Sigmoid colon (tissue), 7 donors: ENCODE results near the gene PPT1. TPM values are rescaled to one million over a fixed set of nuclear protein-coding genes. Genes with fewer than 3 reads are reported as not detected.

Experiments
- DNase-seq: peaks from one replicate; pipeline ENCODE4 v3.0.0-alpha.2; 2019
- H3K27ac ChIP-seq, 4 donors: fragments of 200-600 bp; sonication (generic); one replicate each; pipeline ENCODE4 v1.5.1; 2016 to 2019; ENCODE audit warnings: mild to moderate bottlenecking in 1 of 4
- H3K27me3 ChIP-seq, 3 donors: fragments of 200-600 bp; sonication (generic); one replicate each; pipeline ENCODE4 v1.5.1; 2019; ENCODE audit warnings: mild to moderate bottlenecking in 1 of 3
- H3K36me3 ChIP-seq, 4 donors: fragments of 200-600 bp; sonication (generic); one replicate each; pipeline ENCODE4 v1.5.1; 2016 to 2019
- H3K4me1 ChIP-seq, 4 donors: fragments of 200-600 bp; sonication (generic); one replicate each; pipeline ENCODE4 v1.5.1; 2017 to 2019
- H3K4me3 ChIP-seq, 4 donors: fragments of 200-600 bp; sonication (generic); one replicate each; pipeline ENCODE4 v1.5.1; 2017 to 2019; ENCODE audit warnings: mild to moderate bottlenecking in 2 of 4, moderate library complexity in 1 of 4
- H3K9me3 ChIP-seq, 4 donors: fragments of 200-600 bp in 3 of 4; sonication (generic) in 3 of 4; one replicate each; pipeline versions ENCODE4 v1.5.1 to v1.6.1; 2013 to 2019
- EP300 ChIP-seq, 4 donors: sonication (generic); formaldehyde crosslinking; IDR thresholded peaks; one replicate each; pipeline ENCODE4 v1.6.1; 2017; ENCODE audit warnings: antibody characterized with exemption in 4 of 4
- POLR2A ChIP-seq, 2 donors: fragments of 450-650 bp; IDR thresholded peaks; one replicate each; pipeline ENCODE4 v1.6.1; 2016; ENCODE audit warnings: antibody characterized with exemption in 2 of 2, mild to moderate bottlenecking in 2 of 2, moderate library complexity in 2 of 2
- POLR2AphosphoS5 ChIP-seq, 4 donors: sonication (generic); formaldehyde crosslinking; IDR thresholded peaks; one replicate each; pipeline ENCODE4 v1.6.1; 2017; ENCODE audit warnings: antibody characterized with exemption in 4 of 4
- WGBS, 2 donors: extraction: QIAGEN DNeasy Blood & Tissue Kit; methylation state at CpG; one replicate each; pipeline ENCODE4 v1.1.7; 2013; 5-methylcytosine and 5-hydroxymethylcytosine counted together
- intact Hi-C: fragments of 100-400 bp; cut with DNase I; formaldehyde crosslinking; loops from one replicate; pipeline ENCODE4 v1.15.1; 2023
- polyA plus RNA-seq, 3 donors: library from polyadenylated mRNA; stranded (reverse); fragments of 200-250 nt; gene quantifications; one replicate each; pipeline ENCODE4 v1.2.3, GENCODE V29; 2013
- total RNA-seq, 4 donors: library from RNA; depleted of rRNA; stranded (reverse); fragments of >200 nt; gene quantifications; one replicate each; pipeline ENCODE4 v1.1.0, GENCODE V29; 2016
- TF ChIP-seq, protein P1 (sequence below), 4 experiments: fragments of 450-650 bp in 3 of 4; fragments of 200-600 bp in 1 of 4; IDR thresholded peaks; one replicate each; pipeline ENCODE4 v1.5.1; 2016 to 2019; ENCODE audit warnings: antibody characterized with exemption in 4 of 4, mild to moderate bottlenecking in 3 of 4, moderate library complexity in 2 of 4
- donor health status: healthy with polysubstance abuse.
- donor health status: Bipolar disorder and iron deficiency.
- donor health status: healthy.

Gene PPT1
- total and polyA plus RNA-seq, 7 donors = 10.2 to 86.7 (median 74.2) TPM

DNA sequence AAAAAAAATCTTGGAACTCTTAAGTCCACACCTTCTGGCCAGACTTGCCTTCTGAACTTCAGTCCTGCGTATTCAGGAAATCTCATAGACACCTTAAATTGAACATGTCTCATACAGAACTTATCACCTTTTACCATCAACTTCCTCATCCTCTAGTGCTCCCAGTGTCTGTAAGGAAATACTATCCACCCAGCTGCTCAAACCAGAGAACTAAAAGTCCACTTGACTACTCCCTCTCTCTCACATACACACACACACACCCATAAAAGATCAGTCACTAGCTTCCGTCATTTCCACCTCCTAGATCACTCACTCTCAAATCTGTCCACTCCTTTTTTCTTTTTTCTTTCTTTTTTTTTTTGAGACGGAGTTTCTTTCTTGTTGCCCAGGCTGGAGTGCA lies 67.4 kb downstream of the PPT1 start:
- TF ChIP-seq, protein P1, sequence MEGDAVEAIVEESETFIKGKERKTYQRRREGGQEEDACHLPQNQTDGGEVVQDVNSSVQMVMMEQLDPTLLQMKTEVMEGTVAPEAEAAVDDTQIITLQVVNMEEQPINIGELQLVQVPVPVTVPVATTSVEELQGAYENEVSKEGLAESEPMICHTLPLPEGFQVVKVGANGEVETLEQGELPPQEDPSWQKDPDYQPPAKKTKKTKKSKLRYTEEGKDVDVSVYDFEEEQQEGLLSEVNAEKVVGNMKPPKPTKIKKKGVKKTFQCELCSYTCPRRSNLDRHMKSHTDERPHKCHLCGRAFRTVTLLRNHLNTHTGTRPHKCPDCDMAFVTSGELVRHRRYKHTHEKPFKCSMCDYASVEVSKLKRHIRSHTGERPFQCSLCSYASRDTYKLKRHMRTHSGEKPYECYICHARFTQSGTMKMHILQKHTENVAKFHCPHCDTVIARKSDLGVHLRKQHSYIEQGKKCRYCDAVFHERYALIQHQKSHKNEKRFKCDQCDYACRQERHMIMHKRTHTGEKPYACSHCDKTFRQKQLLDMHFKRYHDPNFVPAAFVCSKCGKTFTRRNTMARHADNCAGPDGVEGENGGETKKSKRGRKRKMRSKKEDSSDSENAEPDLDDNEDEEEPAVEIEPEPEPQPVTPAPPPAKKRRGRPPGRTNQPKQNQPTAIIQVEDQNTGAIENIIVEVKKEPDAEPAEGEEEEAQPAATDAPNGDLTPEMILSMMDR (IDR thresholded peaks at IDR 0.05) = no peak
- TF ChIP-seq EP300 (IDR thresholded peaks at IDR 0.05) = no peak
- no peak for TF ChIP-seq POLR2AphosphoS5 (IDR thresholded peaks at IDR 0.05)
- TF ChIP-seq POLR2A (IDR thresholded peaks at IDR 0.05) = no peak
- 19 to 43% methylated on average over 3 of the region's 3 CpGs for WGBS, 2 donors
- H3K36me3 ChIP-seq = no peaks in the 10 kb centered on the region
- no peaks in the 10 kb centered on the region for H3K27me3 ChIP-seq
- DNase-seq = no peak
- no peak overlapping the region for H3K4me3 ChIP-seq
- no peak overlapping the region for H3K27ac ChIP-seq
- intact Hi-C loops = loop anchor here (5.0 kb wide), 2 partner anchors 57 to 202 kb away; no protein-coding TSS in a partner anchor
- peaks cover 0 to 9% (median 0%) of the 10 kb centered on the region in 4 donors for H3K4me1 ChIP-seq
- H3K9me3 ChIP-seq = no peaks in the 10 kb centered on the region

DNA sequence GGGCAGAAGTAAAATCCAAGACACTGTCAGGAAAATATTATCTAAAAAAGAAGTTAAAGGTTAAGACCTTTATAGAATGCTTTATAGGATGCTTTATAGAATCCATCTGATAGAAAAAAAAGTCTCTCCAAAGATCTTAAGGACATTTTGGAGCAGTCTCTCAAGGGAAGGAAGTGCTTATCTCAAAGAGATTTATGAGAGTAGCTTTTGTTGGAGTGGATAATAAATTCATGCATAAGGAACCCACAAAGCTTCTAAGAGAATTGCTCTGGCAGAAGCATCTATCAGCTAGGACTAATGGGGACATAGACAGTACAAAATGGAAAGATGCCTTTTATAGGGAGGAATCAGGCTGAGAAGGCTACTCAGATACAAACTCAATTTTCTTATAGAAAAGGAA lies 69.4 kb downstream of the PPT1 start:
- Histone ChIP-seq H3K36me3 (no peaks in the 10 kb centered on the region), H3K4me3 (no peak overlapping the region), H3K27ac (no peak overlapping the region), H3K4me1 (peaks cover 0 to 9% (median 0%) of the 10 kb centered on the region in 4 donors), H3K9me3 (no peaks in the 10 kb centered on the region), H3K27me3 (no peaks in the 10 kb centered on the region)
- DNase-seq = no peak
- TF ChIP-seq EP300 (IDR thresholded peaks at IDR 0.05) = no peak
- no peak for TF ChIP-seq POLR2A (IDR thresholded peaks at IDR 0.05)
- TF ChIP-seq, protein P1 (IDR thresholded peaks at IDR 0.05) = no peak
- no peak for TF ChIP-seq POLR2AphosphoS5 (IDR thresholded peaks at IDR 0.05)
- intact Hi-C loops = no loop called here

DNA sequence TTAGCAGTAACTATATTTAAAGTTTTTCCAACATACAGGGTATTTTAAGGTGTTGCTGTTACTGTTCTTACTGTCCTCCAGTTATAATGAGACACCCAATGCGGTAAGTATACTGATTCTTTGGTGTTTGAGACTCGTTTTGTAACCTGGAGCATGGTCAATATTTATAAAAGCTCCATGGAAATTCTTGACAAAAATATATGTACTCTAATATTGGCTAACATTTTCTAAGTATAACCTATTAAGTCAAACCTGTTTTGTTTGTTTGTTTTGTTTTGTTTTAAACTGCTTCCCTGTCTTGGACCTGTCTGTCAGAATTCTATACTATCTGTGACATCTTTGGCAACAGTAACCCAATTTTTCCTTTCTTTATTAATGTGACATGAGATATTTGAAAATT lies 72.4 kb downstream of the PPT1 start:
- WGBS, 2 donors = 80 to 89% methylated on average over 2 of the region's 2 CpGs
- TF ChIP-seq, protein P1 (IDR thresholded peaks at IDR 0.05) = no peak
- TF ChIP-seq POLR2A (IDR thresholded peaks at IDR 0.05) (no peak), POLR2AphosphoS5 (IDR thresholded peaks at IDR 0.05) (no peak), EP300 (IDR thresholded peaks at IDR 0.05) (no peak)
- no peaks in the 10 kb centered on the region for H3K27me3 ChIP-seq
- H3K36me3 ChIP-seq = no peaks in the 10 kb centered on the region
- intact Hi-C loops = no loop called here
- H3K4me3 ChIP-seq = no peak overlapping the region
- H3K27ac ChIP-seq = no peak overlapping the region
- no peak for DNase-seq
- no peaks in the 10 kb centered on the region for H3K9me3 ChIP-seq
- no peaks in the 10 kb centered on the region for H3K4me1 ChIP-seq

DNA sequence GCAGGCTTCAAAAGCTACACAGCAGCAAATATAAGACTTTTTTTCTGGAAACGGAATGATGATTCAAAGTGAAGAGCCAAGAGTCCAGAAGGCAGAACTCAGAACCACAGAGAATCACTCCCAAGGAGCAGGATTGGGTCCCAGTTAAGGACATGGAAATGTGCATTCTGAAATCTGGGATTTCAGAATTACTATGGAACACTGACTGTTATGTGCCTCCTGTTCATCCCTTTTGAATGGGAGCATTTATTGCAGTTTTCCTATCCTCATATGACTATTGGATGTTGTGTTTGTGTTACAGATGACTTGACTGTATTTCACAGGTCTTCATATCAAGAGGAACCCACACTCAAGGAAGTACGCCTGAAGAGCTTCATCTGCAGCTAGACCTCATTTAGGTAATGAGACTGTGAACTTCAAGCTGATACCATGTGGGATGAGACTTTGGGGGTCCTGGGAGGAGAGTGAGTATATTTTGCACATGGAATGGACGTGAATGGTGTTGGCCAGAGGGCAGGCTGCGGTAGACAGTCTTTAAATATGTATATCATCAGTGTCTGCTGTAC lies 73.6 kb downstream of the PPT1 start:
- no peaks in the 10 kb centered on the region for H3K36me3 ChIP-seq
- no peak overlapping the region for H3K27ac ChIP-seq
- H3K27me3 ChIP-seq = no peaks in the 10 kb centered on the region
- H3K9me3 ChIP-seq = no peaks in the 10 kb centered on the region
- WGBS, 2 donors = 80 to 82% methylated on average over 4 of the region's 4 CpGs
- no peak overlapping the region for H3K4me3 ChIP-seq
- intact Hi-C loops = no loop called here
- no peaks in the 10 kb centered on the region for H3K4me1 ChIP-seq
- DNase-seq = no peak
- TF ChIP-seq POLR2A (IDR thresholded peaks at IDR 0.05) (no peak), POLR2AphosphoS5 (IDR thresholded peaks at IDR 0.05) (no peak), EP300 (IDR thresholded peaks at IDR 0.05) (no peak)
- TF ChIP-seq, protein P1 (IDR thresholded peaks at IDR 0.05) = no peak

Other genes with a start within 250 kb of the PPT1 start
- gene TRIT1, start 213.7 kb downstream of the PPT1 start, total RNA-seq = 10 to 100 TPM; 12.5 to 24.6 (median 18.4) TPM
- gene TRIT1, start 213.7 kb downstream of the PPT1 start, polyA plus RNA-seq = 10 to 100 TPM in 1 of 3 donors, 1 to 10 TPM in 2; 7.2 to 12.6 (median 7.2) TPM
- gene MYCL, start 195.3 kb downstream of the PPT1 start, total RNA-seq = 1 to 10 TPM in 2 of 4 donors, under 1 TPM in 2; 0.14 to 1.7 (median 0.78) TPM
- gene MYCL, start 195.3 kb downstream of the PPT1 start, polyA plus RNA-seq = 1 to 10 TPM; 5.8 to 8.2 (median 7.2) TPM
- gene MFSD2A, start 142.1 kb downstream of the PPT1 start, total RNA-seq = 1 to 10 TPM; 1.3 to 8.1 (median 6.2) TPM
- gene MFSD2A, start 142.1 kb downstream of the PPT1 start, polyA plus RNA-seq = 10 to 100 TPM in 1 of 3 donors, 1 to 10 TPM in 2; 2.1 to 26.5 (median 4.2) TPM
- gene CAP1, start 56.5 kb downstream of the PPT1 start, total RNA-seq = 100 to 1,000 TPM; 177 to 234 (median 231) TPM
- gene CAP1, start 56.5 kb downstream of the PPT1 start, polyA plus RNA-seq = 100 to 1,000 TPM; 286 to 412 (median 346) TPM
- gene RLF, start 64.1 kb upstream of the PPT1 start, total RNA-seq = 10 to 100 TPM; 19.9 to 27.6 (median 23.4) TPM
- 1 to 10 TPM; 2.4 to 6.1 (median 3.5) TPM for gene RLF, start 64.1 kb upstream of the PPT1 start, polyA plus RNA-seq
- gene TMCO2, start 150.7 kb upstream of the PPT1 start, total RNA-seq = not detected
- gene TMCO2, start 150.7 kb upstream of the PPT1 start, polyA plus RNA-seq = not detected
- 10 to 100 TPM; 31.0 to 40.7 (median 40.5) TPM for gene ZMPSTE24, start 161.0 kb upstream of the PPT1 start, total RNA-seq
- gene ZMPSTE24, start 161.0 kb upstream of the PPT1 start, polyA plus RNA-seq = 10 to 100 TPM; 10.8 to 28.0 (median 11.8) TPM
- gene COL9A2, start 220.0 kb upstream of the PPT1 start, total RNA-seq = 1 to 10 TPM in 3 of 4 donors, under 1 TPM in 1; 0.99 to 3.6 (median 1.3) TPM
- 10 to 100 TPM in 1 of 3 donors, 1 to 10 TPM in 2; 1.2 to 19.6 (median 2.4) TPM for gene COL9A2, start 220.0 kb upstream of the PPT1 start, polyA plus RNA-seq